ENCODE data around the gene RIMKLB.

GRCh38 chr12:8661751-8662150 is 36.0 kb upstream of the RIMKLB start:
- TF ChIP-seq CTCF (IDR thresholded peaks at IDR 0.05; ENCODE audit: low read length), result no peak
- no peak for TF ChIP-seq EZH2 (IDR thresholded peaks at IDR 0.05; ENCODE audit: borderline replicate concordance, low read length)
